Spleen (tissue), 11 donors: ENCODE measurements around the gene TAS1R3. TPM values are rescaled to one million over a fixed set of nuclear protein-coding genes. Genes with fewer than 3 reads are reported as not detected.

Experiments
- DNase-seq: peaks from one replicate; pipeline ENCODE4 v3.0.0-alpha.2; 2020
- H3K27ac ChIP-seq, 8 donors: fragments of 200-600 bp; sonication (generic) in 7 of 8; 1 replicate in 4 of 8; 2 replicates in 4 of 8; pipeline versions ENCODE4 v1.5.0 to v1.8.0; 2016 to 2021; ENCODE audit warnings: inconsistent platforms in 4 of 8, mild to moderate bottlenecking in 4 of 8, moderate library complexity in 1 of 8
- H3K27me3 ChIP-seq, 7 donors: fragments of 200-600 bp; sonication (generic) in 6 of 7; replicated peaks in 1 of 7; 1 replicate in 4 of 7; 2 replicates in 3 of 7; pipeline versions ENCODE4 v1.5.0 to v1.8.0; 2016 to 2021; ENCODE audit warnings: inconsistent platforms in 3 of 7, mild to moderate bottlenecking in 1 of 7
- H3K36me3 ChIP-seq, 6 donors: fragments of 200-600 bp; sonication (generic) in 5 of 6; 1 replicate in 4 of 6; 2 replicates in 2 of 6; pipeline versions ENCODE4 v1.5.0 to v1.8.0; 2016 to 2021; ENCODE audit warnings: inconsistent platforms in 2 of 6
- H3K4me1 ChIP-seq, 6 donors: fragments of 200-600 bp; sonication (generic) in 5 of 6; 1 replicate in 3 of 6; 2 replicates in 3 of 6; pipeline versions ENCODE4 v1.5.0 to v1.8.0; 2016 to 2021; ENCODE audit warnings: inconsistent platforms in 3 of 6
- H3K4me3 ChIP-seq, 8 donors: fragments of 200-600 bp; sonication (generic) in 7 of 8; 1 replicate in 4 of 8; 2 replicates in 4 of 8; pipeline versions ENCODE4 v1.5.0 to v1.8.0; 2016 to 2021; ENCODE audit warnings: inconsistent platforms in 4 of 8, mild to moderate bottlenecking in 4 of 8, moderate library complexity in 2 of 8
- H3K9me3 ChIP-seq, 8 donors: fragments of 200-600 bp; sonication (generic) in 7 of 8; 1 replicate in 4 of 8; 2 replicates in 4 of 8; pipeline versions ENCODE4 v1.5.0 to v1.8.0; 2016 to 2021; ENCODE audit warnings: inconsistent platforms in 4 of 8
- POLR2A ChIP-seq, 3 donors: fragments of 450-650 bp; IDR thresholded peaks; one replicate each; pipeline ENCODE4 v1.5.1; 2017; ENCODE audit warnings: antibody characterized with exemption in 3 of 3, mild to moderate bottlenecking in 1 of 3
- POLR2AphosphoS5 ChIP-seq, 3 donors: sonication (generic); formaldehyde crosslinking; IDR thresholded peaks; one replicate each; pipeline ENCODE4 v1.5.1; 2017; ENCODE audit warnings: antibody characterized with exemption in 3 of 3
- WGBS, 5 donors: extraction: QIAGEN DNeasy Blood & Tissue Kit in 3 of 5; methylation state at CpG; one replicate each; pipeline versions ENCODE4 v1.1.5 to v1.1.7; 2013 to 2018; 5-methylcytosine and 5-hydroxymethylcytosine counted together
- intact Hi-C: fragments of 100-400 bp; cut with DNase I; formaldehyde crosslinking; loops from one replicate; pipeline ENCODE4 v1.15.0; 2023; ENCODE audit warnings: low total_unique reads
- polyA plus RNA-seq, 3 donors: library from polyadenylated mRNA; stranded (reverse); fragments of 200-250 nt; gene quantifications; one replicate each; pipeline ENCODE4 v1.2.1, GENCODE V29; 2013
- total RNA-seq, 7 donors: library from RNA; depleted of rRNA in 3 of 7; stranded (reverse); fragments of >200 nt in 3 of 7; fragmentation: NEBNext Ultra II Directional in 4 of 7; extraction: Animal tissue kit (Norgen Biotek cat#: 25700) in 4 of 7; gene quantifications; one replicate each; pipeline versions ENCODE4 v1.1.0 to v1.2.1, GENCODE V29; 2016 to 2021
- TF ChIP-seq, protein P1 (sequence below), 11 experiments: fragments of 200-600 bp in 7 of 11; fragments of 450-650 bp in 4 of 11; sonication (generic) in 4 of 11; IDR thresholded peaks in 8 of 11; conservative IDR thresholded peaks in 3 of 11; 1 replicate in 7 of 11; 2 replicates in 4 of 11; pipeline versions ENCODE4 v1.4.0 to v1.8.0; 2016 to 2021; ENCODE audit warnings: antibody characterized with exemption in 11 of 11, inconsistent platforms in 4 of 11, mild to moderate bottlenecking in 1 of 11
- donor health status: healthy with polysubstance abuse.
- donor health status: DM: no; HTN: no; CAD: no; lungs with moderate emphysema.
- donor health status: DM: no; HTN: no; CAD: no.
- donor health status: Bipolar disorder and iron deficiency.
- donor health status: healthy.
- donor health status: DM: no; HTN: no; CAD: no.
- donor health status: DM: yes; HTN: yes; CAD: no.

Gene TAS1R3
- total and polyA plus RNA-seq, 10 donors: 0.23 to 5.9 (median 2.2) TPM

- peaks cover 0 to 66% (median 46%) of the 10 kb centered on the region in 6 donors for H3K36me3 ChIP-seq
- no peaks in the 10 kb centered on the region for H3K9me3 ChIP-seq
- no peak overlapping the region for H3K27ac ChIP-seq
- no peaks in the 10 kb centered on the region for H3K27me3 ChIP-seq
- H3K4me1 ChIP-seq: peaks cover 19 to 37% (median 27%) of the 10 kb centered on the region in 6 donors
- TF ChIP-seq POLR2AphosphoS5 (IDR thresholded peaks at IDR 0.05) (peak in 1 of 3 donors; percentile 14), POLR2A (IDR thresholded peaks at IDR 0.05) (no peak)
- TF ChIP-seq, protein P1, sequence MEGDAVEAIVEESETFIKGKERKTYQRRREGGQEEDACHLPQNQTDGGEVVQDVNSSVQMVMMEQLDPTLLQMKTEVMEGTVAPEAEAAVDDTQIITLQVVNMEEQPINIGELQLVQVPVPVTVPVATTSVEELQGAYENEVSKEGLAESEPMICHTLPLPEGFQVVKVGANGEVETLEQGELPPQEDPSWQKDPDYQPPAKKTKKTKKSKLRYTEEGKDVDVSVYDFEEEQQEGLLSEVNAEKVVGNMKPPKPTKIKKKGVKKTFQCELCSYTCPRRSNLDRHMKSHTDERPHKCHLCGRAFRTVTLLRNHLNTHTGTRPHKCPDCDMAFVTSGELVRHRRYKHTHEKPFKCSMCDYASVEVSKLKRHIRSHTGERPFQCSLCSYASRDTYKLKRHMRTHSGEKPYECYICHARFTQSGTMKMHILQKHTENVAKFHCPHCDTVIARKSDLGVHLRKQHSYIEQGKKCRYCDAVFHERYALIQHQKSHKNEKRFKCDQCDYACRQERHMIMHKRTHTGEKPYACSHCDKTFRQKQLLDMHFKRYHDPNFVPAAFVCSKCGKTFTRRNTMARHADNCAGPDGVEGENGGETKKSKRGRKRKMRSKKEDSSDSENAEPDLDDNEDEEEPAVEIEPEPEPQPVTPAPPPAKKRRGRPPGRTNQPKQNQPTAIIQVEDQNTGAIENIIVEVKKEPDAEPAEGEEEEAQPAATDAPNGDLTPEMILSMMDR (IDR thresholded peaks at IDR 0.05 in 8 of 11, conservative IDR thresholded peaks at IDR 0.05 in 3 of 11): no peak
- no peak for DNase-seq
- WGBS, 5 donors: 87 to 93% (median 93%) methylated on average over 17 to 22 of the region's 22 CpGs
- H3K4me3 ChIP-seq: no peak overlapping the region
- intact Hi-C loops: no loop called here
Measured at GRCh38 chr1:1311107-1312104, 19.7 kb upstream of the TAS1R3 start.

- H3K27me3 ChIP-seq: no peaks in the 10 kb centered on the region
- WGBS, 5 donors: 90 to 94% (median 90%) methylated on average over 24 to 49 of the region's 49 CpGs
- peaks cover 10 to 28% (median 17%) of the 10 kb centered on the region in 6 donors for H3K4me1 ChIP-seq
- no peak overlapping the region for H3K4me3 ChIP-seq
- H3K9me3 ChIP-seq: no peaks in the 10 kb centered on the region
- no peak overlapping the region for H3K27ac ChIP-seq
- H3K36me3 ChIP-seq: peaks cover 0 to 78% (median 55%) of the 10 kb centered on the region in 6 donors
- TF ChIP-seq POLR2A (IDR thresholded peaks at IDR 0.05) (no peak), POLR2AphosphoS5 (IDR thresholded peaks at IDR 0.05) (peak in 1 of 3 donors; percentile 60)
- TF ChIP-seq, protein P1 (IDR thresholded peaks at IDR 0.05 in 8 of 11, conservative IDR thresholded peaks at IDR 0.05 in 3 of 11): no peak
- DNase-seq: no peak
- intact Hi-C loops: no loop called here
Measured at GRCh38 chr1:1312450-1313314, 18.4 kb upstream of the TAS1R3 start.

DNA sequence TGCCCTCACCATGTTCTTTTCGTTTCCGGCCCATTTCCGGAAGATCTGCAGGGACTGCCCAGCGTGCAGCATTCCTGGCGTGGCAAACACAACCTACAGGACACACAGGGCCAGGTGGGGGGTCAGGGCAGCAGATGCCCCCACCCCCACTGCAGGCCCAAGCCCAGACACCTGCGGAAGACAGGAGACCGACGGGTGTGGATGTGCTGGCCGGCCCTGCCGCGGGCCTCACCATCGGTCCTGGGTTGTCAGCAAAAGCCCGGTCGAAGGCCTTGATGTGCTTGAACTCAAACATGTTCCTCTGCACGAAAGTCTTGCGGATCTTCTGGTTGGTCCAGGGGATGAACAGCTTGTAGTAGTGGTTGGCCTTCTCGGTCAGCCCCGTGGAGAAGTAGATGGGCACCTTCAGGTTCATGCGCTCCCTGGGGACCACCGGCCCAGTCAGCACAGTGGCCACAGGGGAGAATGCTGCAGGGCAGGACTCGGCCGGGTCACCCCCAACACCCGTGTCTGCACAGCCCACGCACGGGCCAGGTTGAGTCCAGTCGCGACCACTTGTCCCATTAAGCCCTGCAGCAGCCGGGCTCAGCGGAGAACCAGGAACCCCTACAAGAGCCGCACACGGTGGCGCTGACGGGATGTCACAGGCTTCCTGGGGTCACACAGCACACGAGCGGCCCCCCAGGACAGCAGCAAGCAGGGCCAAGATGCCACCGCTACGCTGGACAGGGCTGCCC, 17.4 kb upstream of the TAS1R3 start:
- Histone ChIP-seq H3K36me3 (peaks cover 0 to 88% (median 63%) of the 10 kb centered on the region in 6 donors), H3K27ac (no peak overlapping the region), H3K4me1 (peaks cover 10 to 37% (median 17%) of the 10 kb centered on the region in 6 donors), H3K4me3 (no peak overlapping the region), H3K9me3 (no peaks in the 10 kb centered on the region), H3K27me3 (no peaks in the 10 kb centered on the region)
- TF ChIP-seq POLR2A (IDR thresholded peaks at IDR 0.05) (no peak), POLR2AphosphoS5 (IDR thresholded peaks at IDR 0.05) (peak in 1 of 3 donors; percentile 37)
- TF ChIP-seq, protein P1 (IDR thresholded peaks at IDR 0.05 in 8 of 11, conservative IDR thresholded peaks at IDR 0.05 in 3 of 11): no peak
- WGBS, 5 donors: 90 to 98% (median 92%) methylated on average over 8 to 37 of the region's 37 CpGs
- no peak for DNase-seq
- intact Hi-C loops: no loop called here
